Measurements from ENCODE around the gene MIA3. TPM values are rescaled to one million over a fixed set of nuclear protein-coding genes. Genes with fewer than 3 reads are reported as not detected.

The MIA3 gene
- total RNA-seq, 1 donor from 2014 or later: 11.8 TPM

- no peak for TF ChIP-seq CTCF (conservative IDR thresholded peaks at IDR 0.05; ENCODE audit: low read depth, low read length)
- H3K4me3 ChIP-seq (ENCODE audit: low read depth, low read length): no peak overlapping the region
- DNase-seq (ENCODE audit: low read depth): no peak
These were observed 78.8 kb downstream of the MIA3 start for GRCh38 chr1:222696741-222697140.

- TF ChIP-seq CTCF (conservative IDR thresholded peaks at IDR 0.05; ENCODE audit: low read depth, low read length): no peak
- no peak for DNase-seq (ENCODE audit: low read depth)
- no peak overlapping the region for H3K4me3 ChIP-seq (ENCODE audit: low read depth, low read length)
These were observed 79.3 kb downstream of the MIA3 start for GRCh38 chr1:222697203-222697602.

- no peak overlapping the region for H3K4me3 ChIP-seq (ENCODE audit: low read depth, low read length)
- DNase-seq (ENCODE audit: low read depth): no peak
- no peak for TF ChIP-seq CTCF (conservative IDR thresholded peaks at IDR 0.05; ENCODE audit: low read depth, low read length)
These were observed 79.9 kb downstream of the MIA3 start for GRCh38 chr1:222697826-222698225.

GRCh38 chr1:222702210-222702609 is 84.3 kb downstream of the MIA3 start:
- H3K4me3 ChIP-seq (ENCODE audit: low read depth, low read length): no peak overlapping the region
- no peak for TF ChIP-seq CTCF (conservative IDR thresholded peaks at IDR 0.05; ENCODE audit: low read depth, low read length)
- DNase-seq (ENCODE audit: low read depth): no peak

- TF ChIP-seq CTCF (conservative IDR thresholded peaks at IDR 0.05; ENCODE audit: low read depth, low read length): no peak
- H3K4me3 ChIP-seq (ENCODE audit: low read depth, low read length): no peak overlapping the region
These were observed 86.4 kb downstream of the MIA3 start for GRCh38 chr1:222704260-222704659.

GRCh38 chr1:222706815-222707214 is 88.9 kb downstream of the MIA3 start:
- peak; percentile 22 for TF ChIP-seq CTCF (conservative IDR thresholded peaks at IDR 0.05; ENCODE audit: low read depth, low read length)
- DNase-seq (ENCODE audit: low read depth): no peak
- H3K4me3 ChIP-seq (ENCODE audit: low read depth, low read length): no peak overlapping the region

More at GRCh38 chr1:222704260-222704659, 86.4 kb downstream of the MIA3 start:
- DNase-seq (ENCODE audit: low read depth): no peak

GRCh38 chr1:222709700-222710153 is 91.8 kb downstream of the MIA3 start:
- no peak for DNase-seq (ENCODE audit: low read depth)
- no peak overlapping the region for H3K4me3 ChIP-seq (ENCODE audit: low read depth, low read length)
- no peak for TF ChIP-seq CTCF (conservative IDR thresholded peaks at IDR 0.05; ENCODE audit: low read depth, low read length)

All from epithelial cell of proximal tubule (primary cell).